GM19324 (cell line): ENCODE results near the gene TKTL1.

ENCODE experiments used
- ATAC-seq: cut with Tn5 transposase; IDR thresholded peaks from one replicate; pipeline ENCODE4 v1.9.1; 2021; ENCODE audit warnings: mild to moderate bottlenecking, moderate library complexity; ENCODE audit not compliant: unreplicated experiment, low FRiP score

TKTL1 gene

DNA sequence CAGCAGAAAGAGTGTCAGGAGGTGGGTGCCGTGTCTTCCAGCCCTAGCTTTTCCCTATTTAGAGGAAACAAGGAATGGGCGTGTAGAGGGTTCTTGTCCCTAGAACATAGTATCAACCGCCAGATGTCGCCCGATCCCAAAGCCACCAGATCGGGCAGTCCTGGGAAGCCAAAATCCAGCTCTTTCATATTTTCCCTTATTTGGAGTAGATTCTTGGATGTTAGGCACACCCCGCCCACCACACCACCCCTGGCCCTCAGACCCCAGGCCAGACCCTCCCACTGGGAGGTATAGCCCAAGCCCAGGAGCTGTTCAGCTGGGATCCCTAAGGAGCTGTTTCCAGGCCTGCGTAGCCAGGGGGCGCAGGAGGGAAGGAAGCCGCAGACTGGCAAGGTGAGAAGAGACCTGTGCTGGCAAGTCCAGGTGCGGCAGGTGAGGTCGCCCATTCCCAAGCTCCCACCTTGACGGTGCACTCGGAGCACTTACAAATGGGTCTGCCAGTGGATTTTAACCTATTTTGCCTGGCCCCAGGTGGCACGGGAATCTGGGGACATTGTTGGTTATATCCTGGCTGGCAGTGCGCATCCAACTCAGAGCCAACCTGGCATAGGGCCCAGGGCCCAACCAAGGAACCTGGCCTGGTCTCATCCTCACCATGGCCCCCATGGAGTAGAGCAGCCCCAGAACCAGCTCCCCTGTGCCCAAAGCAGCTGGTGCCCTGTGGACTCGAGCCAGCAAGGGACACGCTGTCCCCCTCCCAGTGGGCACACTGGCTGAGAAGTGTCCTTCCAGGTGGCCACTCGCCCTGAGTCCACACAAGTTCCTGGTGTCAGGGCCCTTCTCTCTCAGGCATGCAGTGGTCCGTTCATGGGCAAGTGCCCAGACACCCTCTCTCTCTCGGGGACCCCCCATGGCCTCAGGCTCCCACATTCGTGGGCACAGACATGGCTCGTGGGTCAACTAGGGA, 78.0 kb downstream of the TKTL1 start:
- no peak for ATAC-seq

DNA sequence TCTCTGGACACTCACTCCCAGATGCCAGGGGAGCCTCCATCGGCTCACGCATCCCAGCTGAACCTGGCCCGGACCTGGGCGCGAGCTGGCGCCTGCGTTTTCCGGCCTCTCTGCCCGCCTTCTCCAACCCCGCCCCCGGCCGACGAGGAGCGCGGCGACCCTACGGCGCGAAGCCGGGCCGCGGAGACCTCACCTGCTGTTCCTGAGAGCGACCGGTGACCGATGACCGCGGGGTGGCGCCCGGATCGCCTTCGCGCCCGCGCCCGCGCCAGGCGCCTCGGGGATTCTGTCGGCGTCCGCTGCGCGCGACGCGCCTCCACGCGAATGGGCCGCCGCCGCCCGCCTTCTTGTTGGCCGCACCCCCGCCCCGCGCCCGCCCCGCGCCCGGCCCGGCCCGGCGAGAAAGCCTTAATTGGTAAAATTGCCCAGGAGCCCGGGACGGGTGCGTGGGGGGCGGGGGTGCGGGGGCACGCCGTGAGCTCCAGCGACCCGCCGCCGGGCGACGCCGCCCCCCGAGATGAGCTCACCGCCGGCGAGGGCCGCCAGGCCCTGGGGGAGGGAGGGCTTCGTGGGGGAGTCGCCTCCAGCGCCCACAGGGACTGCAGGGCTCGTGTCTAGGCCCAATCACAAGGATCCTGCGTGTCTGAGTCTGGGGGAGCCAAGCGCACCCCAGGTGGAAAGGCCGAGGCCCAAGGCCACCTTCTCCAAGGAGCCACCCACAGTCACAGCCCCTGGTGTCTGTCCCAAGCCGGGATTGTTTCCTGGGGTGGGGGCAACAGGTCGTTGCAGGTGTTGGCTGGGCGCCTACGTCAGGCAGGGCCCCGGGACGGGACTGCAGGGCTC, 78.9 kb downstream of the TKTL1 start, which contains the start of gene FLNA:
FLNA (minus strand) TSS at position 322 of the 843 bp plus-strand sequence. CDS start 3,389 bp downstream, outside the sequence.
- no peak for ATAC-seq

DNA sequence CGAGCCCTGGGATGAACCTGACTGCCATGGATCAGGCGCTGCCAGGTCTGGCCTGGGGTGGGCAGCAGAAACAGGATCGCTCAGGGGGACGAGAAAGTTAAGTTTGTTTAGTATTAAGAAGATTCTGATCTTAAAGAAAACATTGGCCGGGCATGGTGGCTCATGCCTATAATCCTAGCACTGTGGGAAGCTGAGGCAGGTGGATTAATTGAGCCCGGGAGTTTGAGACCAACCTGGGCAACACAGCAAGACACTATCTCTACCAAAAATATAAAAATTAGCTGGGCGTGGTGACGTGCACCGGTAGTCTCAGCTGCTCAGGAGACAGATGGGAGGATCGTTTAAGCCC, 79.5 kb downstream of the TKTL1 start:
- ATAC-seq = no peak

DNA sequence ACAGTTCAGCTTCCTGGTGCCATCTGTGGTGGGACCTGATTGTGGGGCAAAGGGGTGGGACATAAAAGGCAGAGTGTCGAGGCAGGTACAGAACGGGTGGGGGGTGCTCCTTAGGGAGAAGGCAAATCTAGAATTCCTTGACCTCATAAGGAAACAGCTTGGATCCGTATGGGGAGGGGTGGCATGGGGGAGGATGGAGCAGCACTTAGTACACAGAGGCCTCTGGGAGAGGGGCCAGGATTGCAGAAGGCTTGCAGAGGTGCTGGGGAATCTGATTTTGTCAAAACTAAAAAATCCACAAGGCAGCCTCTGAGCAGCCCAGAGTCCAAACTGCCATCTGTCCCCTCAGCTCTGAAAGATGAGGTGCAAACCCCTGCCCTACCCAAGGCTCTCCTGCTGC, 81.2 kb downstream of the TKTL1 start:
- ATAC-seq = no peak

DNA sequence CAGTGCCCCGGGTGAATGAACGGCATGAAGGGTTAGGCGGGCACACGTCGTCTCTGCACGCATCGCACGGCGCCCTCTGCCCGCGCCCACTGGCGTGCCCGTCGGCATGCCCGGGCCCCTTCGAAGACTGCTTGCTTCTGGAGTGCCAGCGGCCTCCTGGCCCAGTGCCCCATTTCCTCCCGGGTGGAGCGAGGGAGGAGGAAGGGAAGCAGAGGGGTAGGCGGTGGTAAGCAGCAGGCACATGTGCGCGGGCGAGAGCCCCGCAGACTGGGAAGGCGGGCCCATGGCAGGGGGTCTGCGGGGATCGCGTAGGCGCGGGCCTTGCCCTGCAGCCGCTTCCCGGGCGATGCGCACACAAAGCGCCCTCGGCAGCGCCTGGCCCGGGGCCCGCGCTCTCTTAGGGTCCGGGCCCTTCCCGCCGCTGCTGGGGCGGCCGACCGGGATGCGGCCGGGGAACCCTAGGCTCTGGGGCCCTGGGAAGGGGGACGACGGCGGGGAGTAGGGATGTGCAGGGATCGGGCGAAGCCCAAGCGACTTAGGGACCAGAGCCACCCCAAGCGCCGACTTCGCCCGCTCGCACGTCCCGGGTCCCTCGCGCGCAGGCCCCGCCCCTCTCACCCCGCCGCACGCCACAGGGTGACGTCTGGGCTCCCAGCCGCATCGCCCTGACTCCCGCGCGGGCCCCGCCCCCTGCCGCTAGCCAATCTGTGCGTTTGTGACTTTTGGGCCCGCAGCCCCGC, 82.6 kb downstream of the TKTL1 start:
- no peak for ATAC-seq

DNA sequence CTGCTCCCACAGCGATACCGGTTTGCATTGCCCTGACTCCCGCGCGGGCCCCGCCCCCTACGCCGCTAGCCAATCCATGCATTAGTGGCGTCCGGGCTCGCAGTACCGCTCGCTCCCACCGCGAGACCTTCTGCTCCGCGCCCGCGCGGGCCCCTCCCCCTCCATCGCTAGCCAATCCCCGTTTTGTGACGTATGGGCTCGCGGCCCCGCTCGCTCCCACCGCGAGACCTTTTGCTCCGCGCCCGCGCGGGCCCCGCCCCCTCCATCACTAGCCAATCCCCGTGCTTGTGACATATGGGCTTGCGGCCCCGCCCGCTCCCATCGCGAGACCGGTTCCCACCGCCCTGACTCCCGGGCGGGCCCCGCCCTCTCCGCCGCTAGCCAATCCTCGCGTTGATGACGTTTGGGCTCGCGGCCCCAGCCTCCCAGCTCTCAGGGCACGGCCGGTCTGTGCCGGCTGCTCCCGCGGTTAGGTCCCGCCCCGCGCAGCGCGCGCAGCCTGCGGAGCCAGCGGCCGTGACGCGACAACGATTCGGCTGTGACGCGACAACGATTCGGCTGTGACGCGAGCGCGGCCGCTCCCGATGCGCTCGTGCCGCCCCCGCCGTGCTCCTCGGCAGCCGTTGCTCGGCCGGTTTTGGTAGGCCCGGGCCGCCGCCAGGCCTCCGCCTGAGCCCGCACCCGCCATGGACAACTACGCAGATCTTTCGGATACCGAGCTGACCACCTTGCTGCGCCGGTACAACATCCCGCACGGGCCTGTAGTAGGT, 83.4 kb downstream of the TKTL1 start, which contains the start of gene EMD:
EMD (plus strand) TSS at position 497 of the 770 bp plus-strand sequence; CDS start at position 687, 190 bp downstream.
- ATAC-seq = peak; percentile 85

DNA sequence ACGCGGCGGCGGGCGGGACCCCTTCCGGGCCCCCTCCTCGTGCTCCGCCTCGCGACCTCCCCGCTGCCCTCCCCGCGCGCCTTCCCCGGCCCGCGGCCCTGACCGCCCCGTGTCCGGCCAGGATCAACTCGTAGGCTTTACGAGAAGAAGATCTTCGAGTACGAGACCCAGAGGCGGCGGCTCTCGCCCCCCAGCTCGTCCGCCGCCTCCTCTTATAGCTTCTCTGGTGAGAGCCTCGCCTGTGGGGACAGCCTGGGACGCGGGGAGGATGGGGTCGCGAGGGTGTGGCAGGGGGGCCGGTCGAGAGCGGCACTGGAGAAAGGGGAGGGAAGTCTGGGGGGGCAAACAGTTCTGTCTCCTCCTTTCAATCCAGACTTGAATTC, 84.0 kb downstream of the TKTL1 start:
- no peak for ATAC-seq
